Measurements from ENCODE around the gene SLC25A18. TPM values are rescaled to one million over a fixed set of nuclear protein-coding genes. Genes with fewer than 3 reads are reported as not detected.

Gene SLC25A18
- total RNA-seq, 1 experiment from 2014 or later: 2.1 TPM

- ATAC-seq (no peak), DNase-seq (ENCODE audit: low spot score) (no peak)
- Mint-ChIP-seq H3K4me1 (no peaks in the 10 kb centered on the region), H3K9me3 (no peaks in the 10 kb centered on the region), H3K27ac (no peak overlapping the region), H3K4me3 (no peak overlapping the region), H3K36me3 (peaks cover 79% of the 10 kb centered on the region), H3K27me3 (ENCODE audit: low read depth) (no peaks in the 10 kb centered on the region)
- TF ChIP-seq ZNF263 (CRISPR knock-in tag; IDR thresholded peaks at IDR 0.05; ENCODE audit: low read depth): no peak
- CTCF ChIA-PET: interaction anchor here (1.2 to 1.3 kb wide), 2 partner anchors 10 to 378 kb away, joined by 3 to 5 read pairs; no protein-coding TSS in a partner anchor
- POLR2A ChIA-PET: interaction anchor here (0.6 kb wide), 2 partner anchors 81 to 350 kb away, joined by 3 to 4 read pairs; no protein-coding TSS in a partner anchor
These were observed 14.1 kb upstream of the SLC25A18 start for GRCh38 chr22:17549183-17549582.

DNA sequence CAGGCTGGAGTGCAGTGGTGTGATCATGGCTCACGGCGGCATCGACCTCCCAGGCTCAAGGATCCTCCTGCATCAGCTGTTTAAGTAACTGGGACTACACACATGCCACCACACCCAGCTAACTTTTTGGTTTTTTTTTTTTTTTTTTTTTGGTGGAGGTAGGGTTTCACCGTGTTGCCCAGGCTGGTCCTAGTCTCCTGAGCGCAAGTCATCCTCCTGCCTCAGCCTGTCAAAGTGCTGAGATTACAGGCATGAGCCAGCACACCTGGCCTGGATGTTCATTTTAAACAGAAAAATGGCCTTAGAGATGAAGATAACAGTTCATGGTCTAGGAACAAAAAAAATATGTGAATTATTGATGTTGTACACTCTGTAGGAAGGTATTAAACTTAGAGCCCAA is 13.6 kb upstream of the SLC25A18 start:
- CTCF ChIA-PET: interaction anchor here (0.6 to 1.3 kb wide), 3 partner anchors 10 to 378 kb away, joined by 3 to 5 read pairs (median 3); no protein-coding TSS in a partner anchor
- no peak overlapping the region for H3K4me3 Mint-ChIP-seq
- POLR2A ChIA-PET: interaction anchor here (0.6 kb wide), 2 partner anchors 82 to 350 kb away, joined by 3 to 4 read pairs; no protein-coding TSS in a partner anchor
- peaks cover 83% of the 10 kb centered on the region for H3K36me3 Mint-ChIP-seq
- ATAC-seq (no peak), DNase-seq (ENCODE audit: low spot score) (no peak)
- H3K4me1 Mint-ChIP-seq: no peaks in the 10 kb centered on the region
- H3K9me3 Mint-ChIP-seq: no peaks in the 10 kb centered on the region
- H3K27ac Mint-ChIP-seq: no peak overlapping the region
- no peaks in the 10 kb centered on the region for H3K27me3 Mint-ChIP-seq (ENCODE audit: low read depth)
- TF ChIP-seq AR (CRISPR knock-in tag; IDR thresholded peaks at IDR 0.05): no peak
- TF ChIP-seq GABPB1 (CRISPR knock-in tag; IDR thresholded peaks at IDR 0.05): no peak
- TF ChIP-seq MXD4 (CRISPR knock-in tag; IDR thresholded peaks at IDR 0.05; ENCODE audit: borderline replicate concordance): no peak
- TF ChIP-seq, protein P1, sequence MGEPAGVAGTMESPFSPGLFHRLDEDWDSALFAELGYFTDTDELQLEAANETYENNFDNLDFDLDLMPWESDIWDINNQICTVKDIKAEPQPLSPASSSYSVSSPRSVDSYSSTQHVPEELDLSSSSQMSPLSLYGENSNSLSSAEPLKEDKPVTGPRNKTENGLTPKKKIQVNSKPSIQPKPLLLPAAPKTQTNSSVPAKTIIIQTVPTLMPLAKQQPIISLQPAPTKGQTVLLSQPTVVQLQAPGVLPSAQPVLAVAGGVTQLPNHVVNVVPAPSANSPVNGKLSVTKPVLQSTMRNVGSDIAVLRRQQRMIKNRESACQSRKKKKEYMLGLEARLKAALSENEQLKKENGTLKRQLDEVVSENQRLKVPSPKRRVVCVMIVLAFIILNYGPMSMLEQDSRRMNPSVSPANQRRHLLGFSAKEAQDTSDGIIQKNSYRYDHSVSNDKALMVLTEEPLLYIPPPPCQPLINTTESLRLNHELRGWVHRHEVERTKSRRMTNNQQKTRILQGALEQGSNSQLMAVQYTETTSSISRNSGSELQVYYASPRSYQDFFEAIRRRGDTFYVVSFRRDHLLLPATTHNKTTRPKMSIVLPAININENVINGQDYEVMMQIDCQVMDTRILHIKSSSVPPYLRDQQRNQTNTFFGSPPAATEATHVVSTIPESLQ (CRISPR knock-in tag; IDR thresholded peaks at IDR 0.05): no peak
- no peak for TF ChIP-seq RORB (CRISPR knock-in tag; IDR thresholded peaks at IDR 0.05)
- no peak for TF ChIP-seq JUN (CRISPR knock-in tag; IDR thresholded peaks at IDR 0.05)
- TF ChIP-seq, protein P2, sequence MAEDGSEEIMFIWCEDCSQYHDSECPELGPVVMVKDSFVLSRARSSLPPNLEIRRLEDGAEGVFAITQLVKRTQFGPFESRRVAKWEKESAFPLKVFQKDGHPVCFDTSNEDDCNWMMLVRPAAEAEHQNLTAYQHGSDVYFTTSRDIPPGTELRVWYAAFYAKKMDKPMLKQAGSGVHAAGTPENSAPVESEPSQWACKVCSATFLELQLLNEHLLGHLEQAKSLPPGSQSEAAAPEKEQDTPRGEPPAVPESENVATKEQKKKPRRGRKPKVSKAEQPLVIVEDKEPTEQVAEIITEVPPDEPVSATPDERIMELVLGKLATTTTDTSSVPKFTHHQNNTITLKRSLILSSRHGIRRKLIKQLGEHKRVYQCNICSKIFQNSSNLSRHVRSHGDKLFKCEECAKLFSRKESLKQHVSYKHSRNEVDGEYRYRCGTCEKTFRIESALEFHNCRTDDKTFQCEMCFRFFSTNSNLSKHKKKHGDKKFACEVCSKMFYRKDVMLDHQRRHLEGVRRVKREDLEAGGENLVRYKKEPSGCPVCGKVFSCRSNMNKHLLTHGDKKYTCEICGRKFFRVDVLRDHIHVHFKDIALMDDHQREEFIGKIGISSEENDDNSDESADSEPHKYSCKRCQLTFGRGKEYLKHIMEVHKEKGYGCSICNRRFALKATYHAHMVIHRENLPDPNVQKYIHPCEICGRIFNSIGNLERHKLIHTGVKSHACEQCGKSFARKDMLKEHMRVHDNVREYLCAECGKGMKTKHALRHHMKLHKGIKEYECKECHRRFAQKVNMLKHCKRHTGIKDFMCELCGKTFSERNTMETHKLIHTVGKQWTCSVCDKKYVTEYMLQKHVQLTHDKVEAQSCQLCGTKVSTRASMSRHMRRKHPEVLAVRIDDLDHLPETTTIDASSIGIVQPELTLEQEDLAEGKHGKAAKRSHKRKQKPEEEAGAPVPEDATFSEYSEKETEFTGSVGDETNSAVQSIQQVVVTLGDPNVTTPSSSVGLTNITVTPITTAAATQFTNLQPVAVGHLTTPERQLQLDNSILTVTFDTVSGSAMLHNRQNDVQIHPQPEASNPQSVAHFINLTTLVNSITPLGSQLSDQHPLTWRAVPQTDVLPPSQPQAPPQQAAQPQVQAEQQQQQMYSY (CRISPR knock-in tag; IDR thresholded peaks at IDR 0.05): no peak
- no peak for TF ChIP-seq ZNF512 (CRISPR knock-in tag; IDR thresholded peaks at IDR 0.05; ENCODE audit: borderline replicate concordance)
- TF ChIP-seq, protein P3, sequence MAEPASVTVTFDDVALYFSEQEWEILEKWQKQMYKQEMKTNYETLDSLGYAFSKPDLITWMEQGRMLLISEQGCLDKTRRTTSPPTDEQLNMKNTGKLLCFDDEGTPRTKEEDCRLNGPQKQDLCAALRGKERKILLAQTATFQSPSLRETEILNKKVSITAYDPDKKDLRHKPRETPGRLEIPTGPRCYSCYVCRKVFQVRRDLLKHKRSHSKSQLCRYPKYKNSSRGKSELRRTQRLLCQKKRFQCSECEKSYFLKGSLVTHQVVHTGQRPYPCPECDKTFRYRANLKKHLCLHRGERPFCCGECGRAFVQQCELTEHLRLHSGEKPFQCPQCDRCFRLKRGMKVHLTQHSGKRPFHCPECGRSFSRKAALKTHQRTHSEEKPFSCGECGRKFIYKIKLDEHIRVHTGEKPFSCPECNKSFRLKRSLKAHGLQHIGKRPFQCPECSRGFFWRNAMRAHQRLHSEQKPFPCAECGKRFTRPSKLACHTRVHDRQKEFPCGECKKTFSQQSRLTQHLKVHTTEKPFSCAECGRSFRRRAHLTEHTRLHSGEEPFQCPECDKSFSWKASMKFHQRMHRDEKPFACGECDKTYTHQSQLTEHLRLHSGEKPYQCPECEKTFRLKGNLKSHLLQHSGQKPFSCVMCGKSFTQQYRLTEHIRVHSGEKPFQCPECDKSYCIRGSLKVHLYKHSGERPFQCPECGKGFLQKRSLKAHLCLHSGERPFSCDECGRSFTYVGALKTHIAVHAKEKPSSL (CRISPR knock-in tag; conservative IDR thresholded peaks at IDR 0.05): no peak
- no peak for TF ChIP-seq NFATC4 (CRISPR knock-in tag; IDR thresholded peaks at IDR 0.05)
- no peak for TF ChIP-seq TP53 (CRISPR knock-in tag; IDR thresholded peaks at IDR 0.05)
- TF ChIP-seq CREM (CRISPR knock-in tag; IDR thresholded peaks at IDR 0.05): no peak
- no peak for TF ChIP-seq FOXJ3 (CRISPR knock-in tag; IDR thresholded peaks at IDR 0.05; ENCODE audit: borderline replicate concordance)
- TF ChIP-seq FOXK1 (CRISPR knock-in tag; IDR thresholded peaks at IDR 0.05): no peak
- TF ChIP-seq HMGXB4 (CRISPR knock-in tag; IDR thresholded peaks at IDR 0.05): no peak
- no peak for TF ChIP-seq E2F5 (CRISPR knock-in tag; IDR thresholded peaks at IDR 0.05)
- TF ChIP-seq SMAD4 (CRISPR knock-in tag; IDR thresholded peaks at IDR 0.05): no peak
- TF ChIP-seq, protein P4, sequence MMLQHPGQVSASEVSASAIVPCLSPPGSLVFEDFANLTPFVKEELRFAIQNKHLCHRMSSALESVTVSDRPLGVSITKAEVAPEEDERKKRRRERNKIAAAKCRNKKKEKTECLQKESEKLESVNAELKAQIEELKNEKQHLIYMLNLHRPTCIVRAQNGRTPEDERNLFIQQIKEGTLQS (CRISPR knock-in tag; conservative IDR thresholded peaks at IDR 0.05): no peak
